Liver (tissue), 3 donors: Measurements from ENCODE around the gene SPATA33.

Experiments
- GABPA ChIP-seq, 2 donors: IDR thresholded peaks in 1 of 2; conservative IDR thresholded peaks in 1 of 2; 2 replicates each; pipeline ENCODE4 v1.6.1; 2016; ENCODE audit warnings: antibody characterized with exemption in 2 of 2, mild to moderate bottlenecking in 1 of 2, moderate library complexity in 1 of 2
- JUND ChIP-seq, 2 donors: IDR thresholded peaks; 2 replicates each; pipeline ENCODE4 v1.6.1; 2016; ENCODE audit warnings: antibody characterized with exemption in 2 of 2
- NR2F2 ChIP-seq: IDR thresholded peaks from 2 replicates; pipeline ENCODE4 v1.6.1; 2016; ENCODE audit warnings: antibody characterized with exemption
- RAD21 ChIP-seq, 2 donors: IDR thresholded peaks; 2 replicates each; pipeline ENCODE4 v1.6.1; 2016; ENCODE audit warnings: antibody characterized with exemption in 2 of 2, mild to moderate bottlenecking in 2 of 2
- SP1 ChIP-seq: IDR thresholded peaks from 2 replicates; pipeline ENCODE4 v1.6.1; 2018; ENCODE audit warnings: antibody characterized with exemption, mild to moderate bottlenecking
- YY1 ChIP-seq: IDR thresholded peaks from 2 replicates; pipeline ENCODE4 v1.6.1; 2016; ENCODE audit warnings: antibody characterized with exemption, mild to moderate bottlenecking
- TF ChIP-seq, protein P1 (sequence below): fragments of 150-350 bp; IDR thresholded peaks from 2 replicates; pipeline ENCODE4 v1.5.1; 2017; ENCODE audit warnings: improper control_type of control experiment, low read depth, low read length; ENCODE audit not compliant: missing input control
- TF ChIP-seq, protein P2 (sequence below): IDR thresholded peaks from 2 replicates; pipeline ENCODE4 v1.6.1; 2016; ENCODE audit warnings: antibody characterized with exemption
- TF ChIP-seq, protein P3 (sequence below): IDR thresholded peaks from 2 replicates; pipeline ENCODE4 v1.6.1; 2016; ENCODE audit warnings: antibody characterized with exemption, mild to moderate bottlenecking
- donor health status: healthy.
- donor health status: healthy.

DNA sequence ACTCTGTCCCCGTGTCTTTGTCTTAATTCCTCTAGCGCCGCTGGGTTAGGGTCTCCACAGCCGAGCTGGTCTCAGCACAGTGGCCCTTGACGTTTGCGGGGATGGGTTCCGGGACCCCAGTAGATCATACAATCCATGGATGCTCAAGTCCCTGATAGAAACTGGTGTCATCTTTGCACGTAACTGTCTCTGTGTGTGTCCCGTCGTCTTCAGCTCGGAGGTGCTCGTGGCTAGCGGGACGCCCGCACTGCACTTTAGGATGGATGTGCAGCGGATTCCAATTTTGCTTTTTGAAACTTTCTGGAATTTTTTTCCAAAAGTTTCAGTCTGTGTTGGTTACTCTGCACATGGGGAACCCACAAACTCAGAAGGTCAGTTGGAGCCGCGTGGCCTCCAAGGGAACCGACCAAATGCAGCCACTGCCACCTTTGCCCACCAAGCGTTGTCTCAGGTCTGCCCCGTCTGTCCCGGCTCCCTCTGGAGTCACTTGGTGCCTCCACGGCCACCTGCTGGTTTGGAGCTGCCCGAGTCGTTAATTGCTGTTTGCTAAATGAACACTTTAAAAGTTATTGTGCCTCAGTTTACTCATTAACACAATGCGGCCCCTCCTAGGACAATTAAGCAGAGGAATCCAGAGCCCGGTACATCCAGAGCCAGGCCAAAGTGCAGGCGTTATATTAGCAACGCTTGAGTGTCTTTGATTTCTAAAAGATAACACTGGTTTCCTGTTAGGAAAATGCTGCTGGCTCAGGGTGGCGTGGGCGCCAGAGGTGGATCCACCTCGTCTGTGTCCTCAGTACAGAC, 49.5 kb upstream of the SPATA33 start:
- TF ChIP-seq YY1 (no peak), RAD21 (IDR thresholded peaks at IDR 0.05) (no peak), JUND (IDR thresholded peaks at IDR 0.05) (no peak), GABPA (IDR thresholded peaks at IDR 0.05 in 1 of 2, conservative IDR thresholded peaks at IDR 0.05 in 1 of 2) (no peak), SP1 (no peak), NR2F2 (no peak)
- TF ChIP-seq, protein P1, sequence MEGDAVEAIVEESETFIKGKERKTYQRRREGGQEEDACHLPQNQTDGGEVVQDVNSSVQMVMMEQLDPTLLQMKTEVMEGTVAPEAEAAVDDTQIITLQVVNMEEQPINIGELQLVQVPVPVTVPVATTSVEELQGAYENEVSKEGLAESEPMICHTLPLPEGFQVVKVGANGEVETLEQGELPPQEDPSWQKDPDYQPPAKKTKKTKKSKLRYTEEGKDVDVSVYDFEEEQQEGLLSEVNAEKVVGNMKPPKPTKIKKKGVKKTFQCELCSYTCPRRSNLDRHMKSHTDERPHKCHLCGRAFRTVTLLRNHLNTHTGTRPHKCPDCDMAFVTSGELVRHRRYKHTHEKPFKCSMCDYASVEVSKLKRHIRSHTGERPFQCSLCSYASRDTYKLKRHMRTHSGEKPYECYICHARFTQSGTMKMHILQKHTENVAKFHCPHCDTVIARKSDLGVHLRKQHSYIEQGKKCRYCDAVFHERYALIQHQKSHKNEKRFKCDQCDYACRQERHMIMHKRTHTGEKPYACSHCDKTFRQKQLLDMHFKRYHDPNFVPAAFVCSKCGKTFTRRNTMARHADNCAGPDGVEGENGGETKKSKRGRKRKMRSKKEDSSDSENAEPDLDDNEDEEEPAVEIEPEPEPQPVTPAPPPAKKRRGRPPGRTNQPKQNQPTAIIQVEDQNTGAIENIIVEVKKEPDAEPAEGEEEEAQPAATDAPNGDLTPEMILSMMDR, result no peak
- TF ChIP-seq, protein P2, sequence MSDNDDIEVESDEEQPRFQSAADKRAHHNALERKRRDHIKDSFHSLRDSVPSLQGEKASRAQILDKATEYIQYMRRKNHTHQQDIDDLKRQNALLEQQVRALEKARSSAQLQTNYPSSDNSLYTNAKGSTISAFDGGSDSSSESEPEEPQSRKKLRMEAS, result no peak
- TF ChIP-seq, protein P3, sequence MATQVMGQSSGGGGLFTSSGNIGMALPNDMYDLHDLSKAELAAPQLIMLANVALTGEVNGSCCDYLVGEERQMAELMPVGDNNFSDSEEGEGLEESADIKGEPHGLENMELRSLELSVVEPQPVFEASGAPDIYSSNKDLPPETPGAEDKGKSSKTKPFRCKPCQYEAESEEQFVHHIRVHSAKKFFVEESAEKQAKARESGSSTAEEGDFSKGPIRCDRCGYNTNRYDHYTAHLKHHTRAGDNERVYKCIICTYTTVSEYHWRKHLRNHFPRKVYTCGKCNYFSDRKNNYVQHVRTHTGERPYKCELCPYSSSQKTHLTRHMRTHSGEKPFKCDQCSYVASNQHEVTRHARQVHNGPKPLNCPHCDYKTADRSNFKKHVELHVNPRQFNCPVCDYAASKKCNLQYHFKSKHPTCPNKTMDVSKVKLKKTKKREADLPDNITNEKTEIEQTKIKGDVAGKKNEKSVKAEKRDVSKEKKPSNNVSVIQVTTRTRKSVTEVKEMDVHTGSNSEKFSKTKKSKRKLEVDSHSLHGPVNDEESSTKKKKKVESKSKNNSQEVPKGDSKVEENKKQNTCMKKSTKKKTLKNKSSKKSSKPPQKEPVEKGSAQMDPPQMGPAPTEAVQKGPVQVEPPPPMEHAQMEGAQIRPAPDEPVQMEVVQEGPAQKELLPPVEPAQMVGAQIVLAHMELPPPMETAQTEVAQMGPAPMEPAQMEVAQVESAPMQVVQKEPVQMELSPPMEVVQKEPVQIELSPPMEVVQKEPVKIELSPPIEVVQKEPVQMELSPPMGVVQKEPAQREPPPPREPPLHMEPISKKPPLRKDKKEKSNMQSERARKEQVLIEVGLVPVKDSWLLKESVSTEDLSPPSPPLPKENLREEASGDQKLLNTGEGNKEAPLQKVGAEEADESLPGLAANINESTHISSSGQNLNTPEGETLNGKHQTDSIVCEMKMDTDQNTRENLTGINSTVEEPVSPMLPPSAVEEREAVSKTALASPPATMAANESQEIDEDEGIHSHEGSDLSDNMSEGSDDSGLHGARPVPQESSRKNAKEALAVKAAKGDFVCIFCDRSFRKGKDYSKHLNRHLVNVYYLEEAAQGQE, result no peak
